ENCODE measurements around the gene SLC16A4. TPM values are rescaled to one million over a fixed set of nuclear protein-coding genes. Genes with fewer than 3 reads are reported as not detected.

Gene SLC16A4
- total RNA-seq, 1 donor from 2014 or later = 17.0 TPM

DNA sequence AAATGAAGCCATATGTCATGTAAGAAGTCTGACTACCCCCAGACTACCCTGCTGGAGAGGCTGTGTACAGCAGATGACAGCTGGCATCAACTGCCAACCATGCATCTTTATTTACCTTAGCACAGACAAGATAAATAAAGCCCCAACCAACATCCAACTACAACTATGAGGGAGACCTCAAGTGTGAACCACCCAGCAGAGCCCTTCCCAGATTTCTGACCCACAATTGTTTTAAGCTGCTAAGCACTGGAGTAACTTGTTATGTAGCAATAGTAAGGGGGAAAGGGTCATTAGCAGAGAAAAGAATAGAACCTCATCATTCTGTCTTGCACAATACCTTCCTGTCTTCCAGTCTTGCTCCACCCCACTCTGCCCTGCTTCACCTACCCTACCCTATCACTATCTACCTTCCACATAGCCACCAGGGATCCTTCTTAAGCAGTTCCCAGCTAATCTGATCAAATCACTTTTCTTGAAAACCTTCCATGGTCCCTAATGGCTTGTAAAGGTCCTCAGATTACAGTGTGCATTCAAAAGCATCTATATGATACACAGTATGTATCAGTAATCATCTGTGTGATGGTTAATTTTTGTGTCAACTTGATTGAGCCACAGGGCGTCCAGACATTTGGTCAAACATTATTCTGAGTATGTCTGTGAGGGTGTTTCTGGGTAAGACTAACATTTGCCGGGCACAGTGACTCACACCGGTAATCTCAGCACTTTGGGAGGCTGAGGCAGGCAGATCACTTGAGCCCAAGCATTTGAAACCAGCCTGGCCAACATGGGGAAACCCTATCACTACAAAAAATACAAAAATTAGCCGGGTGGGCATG is 71.3 kb downstream of the SLC16A4 start:
- peaks cover 6% of the 10 kb centered on the region for H3K9me3 Mint-ChIP-seq (ENCODE audit: low read depth)
- peaks cover 2% of the 10 kb centered on the region for H3K36me3 Mint-ChIP-seq (ENCODE audit: low read depth)
- H3K27ac Mint-ChIP-seq (ENCODE audit: unreplicated experiment) = no peak overlapping the region
- peaks cover 7% of the 10 kb centered on the region for H3K27me3 Mint-ChIP-seq (ENCODE audit: low read depth)
- DNase-seq (ENCODE audit: low spot score) = no peak
- TF ChIP-seq, protein P1, sequence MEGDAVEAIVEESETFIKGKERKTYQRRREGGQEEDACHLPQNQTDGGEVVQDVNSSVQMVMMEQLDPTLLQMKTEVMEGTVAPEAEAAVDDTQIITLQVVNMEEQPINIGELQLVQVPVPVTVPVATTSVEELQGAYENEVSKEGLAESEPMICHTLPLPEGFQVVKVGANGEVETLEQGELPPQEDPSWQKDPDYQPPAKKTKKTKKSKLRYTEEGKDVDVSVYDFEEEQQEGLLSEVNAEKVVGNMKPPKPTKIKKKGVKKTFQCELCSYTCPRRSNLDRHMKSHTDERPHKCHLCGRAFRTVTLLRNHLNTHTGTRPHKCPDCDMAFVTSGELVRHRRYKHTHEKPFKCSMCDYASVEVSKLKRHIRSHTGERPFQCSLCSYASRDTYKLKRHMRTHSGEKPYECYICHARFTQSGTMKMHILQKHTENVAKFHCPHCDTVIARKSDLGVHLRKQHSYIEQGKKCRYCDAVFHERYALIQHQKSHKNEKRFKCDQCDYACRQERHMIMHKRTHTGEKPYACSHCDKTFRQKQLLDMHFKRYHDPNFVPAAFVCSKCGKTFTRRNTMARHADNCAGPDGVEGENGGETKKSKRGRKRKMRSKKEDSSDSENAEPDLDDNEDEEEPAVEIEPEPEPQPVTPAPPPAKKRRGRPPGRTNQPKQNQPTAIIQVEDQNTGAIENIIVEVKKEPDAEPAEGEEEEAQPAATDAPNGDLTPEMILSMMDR (IDR thresholded peaks at IDR 0.05) = no peak
- no peaks in the 10 kb centered on the region for H3K4me1 Mint-ChIP-seq (ENCODE audit: low read depth)
- no peak overlapping the region for H3K4me3 Mint-ChIP-seq (ENCODE audit: unreplicated experiment)

DNA sequence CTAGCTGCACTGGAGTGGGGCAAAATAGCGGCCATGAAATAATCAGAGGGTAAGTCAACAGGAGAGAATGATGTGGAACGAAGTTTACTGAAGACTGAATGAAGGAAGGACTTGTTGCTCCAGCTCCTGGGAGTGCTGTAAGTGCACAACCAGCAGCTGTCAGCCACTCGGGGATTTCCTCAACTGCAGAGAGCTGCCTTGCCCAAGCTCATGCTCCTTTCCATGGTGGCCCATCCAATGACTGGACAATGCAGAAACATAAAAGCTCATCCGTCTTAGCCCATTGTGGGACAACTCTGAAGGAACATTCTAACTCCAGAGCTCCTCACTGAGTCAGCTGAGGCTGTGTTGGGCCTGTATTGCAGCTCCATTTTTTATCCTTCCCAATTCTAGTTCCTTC is 72.8 kb downstream of the SLC16A4 start:
- no peak for DNase-seq (ENCODE audit: low spot score)
- Mint-ChIP-seq H3K4me3 (ENCODE audit: unreplicated experiment) (no peak overlapping the region), H3K4me1 (ENCODE audit: low read depth) (no peaks in the 10 kb centered on the region), H3K27ac (ENCODE audit: unreplicated experiment) (no peak overlapping the region), H3K27me3 (ENCODE audit: low read depth) (peaks cover 7% of the 10 kb centered on the region), H3K36me3 (ENCODE audit: low read depth) (no peaks in the 10 kb centered on the region), H3K9me3 (ENCODE audit: low read depth) (peaks cover 6% of the 10 kb centered on the region)
- TF ChIP-seq, protein P1 (IDR thresholded peaks at IDR 0.05) = no peak

DNA sequence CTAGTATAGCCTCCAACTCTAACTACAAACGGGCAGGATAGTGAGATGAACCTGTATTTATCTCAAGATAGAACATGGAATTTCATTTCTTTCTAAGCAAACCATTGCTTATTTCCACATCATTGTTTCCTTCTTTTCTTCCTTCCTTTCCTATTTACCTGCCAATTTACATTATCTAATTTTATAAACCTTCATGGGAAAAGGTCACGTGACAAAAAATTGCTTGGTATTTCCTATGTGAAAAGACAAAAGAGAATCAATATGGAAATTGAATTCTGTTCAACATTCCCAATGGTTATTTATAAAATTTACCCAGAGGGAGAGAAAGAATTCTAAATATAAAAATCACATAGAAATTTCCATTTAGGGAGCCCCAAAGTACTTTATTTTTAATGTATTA is 74.1 kb downstream of the SLC16A4 start:
- no peak overlapping the region for H3K4me3 Mint-ChIP-seq (ENCODE audit: unreplicated experiment)
- H3K27me3 Mint-ChIP-seq (ENCODE audit: low read depth) = peaks cover 8% of the 10 kb centered on the region
- no peak overlapping the region for H3K27ac Mint-ChIP-seq (ENCODE audit: unreplicated experiment)
- TF ChIP-seq, protein P1 (IDR thresholded peaks at IDR 0.05) = no peak
- H3K9me3 Mint-ChIP-seq (ENCODE audit: low read depth) = peaks cover 6% of the 10 kb centered on the region
- peaks cover 8% of the 10 kb centered on the region for H3K4me1 Mint-ChIP-seq (ENCODE audit: low read depth)
- H3K36me3 Mint-ChIP-seq (ENCODE audit: low read depth) = no peaks in the 10 kb centered on the region
- DNase-seq (ENCODE audit: low spot score) = no peak

Other genes starting within 250 kb of the SLC16A4 start
- 1.6 to 6.1 TPM (median 2.1 TPM) in 3 replicates for gene SLC6A17, start 240.5 kb downstream of the SLC16A4 start, total RNA-seq
- 2.7 to 5.2 TPM (median 3.2 TPM) in 3 replicates for gene KCNC4, start 180.7 kb downstream of the SLC16A4 start, total RNA-seq
- 17.4 to 21.3 TPM (median 19.0 TPM) in 3 replicates for gene RBM15, start 51.6 kb downstream of the SLC16A4 start, total RNA-seq
- 97.1 to 112 TPM (median 104 TPM) in 3 replicates for gene LAMTOR5, start 16.7 kb upstream of the SLC16A4 start, total RNA-seq
- gene PROK1, start 60.1 kb upstream of the SLC16A4 start, total RNA-seq = not detected in 3 replicates
- not detected in 3 replicates for gene KCNA10, start 128.1 kb upstream of the SLC16A4 start, total RNA-seq
- gene KCNA2, start 215.3 kb upstream of the SLC16A4 start, total RNA-seq = 0.12 to 0.33 TPM (median 0.17 TPM) in 3 replicates